Astrocyte (in vitro differentiated cells and primary cell): Measurements from ENCODE around the gene SEPTIN3.

Experiments used
- EZH2 ChIP-seq: IDR thresholded peaks from 2 replicates; pipeline ENCODE4 v1.6.1; 2012; ENCODE audit warnings: mild to moderate bottlenecking, low read length, inconsistent platforms; ENCODE audit not compliant: insufficient read depth
- TF ChIP-seq, protein P1 (sequence below): IDR thresholded peaks from 2 replicates; pipeline ENCODE4 v1.5.1; 2011; ENCODE audit warnings: low read depth, mild to moderate bottlenecking, inconsistent platforms, low read length, moderate library complexity; ENCODE audit not compliant: insufficient read depth

DNA sequence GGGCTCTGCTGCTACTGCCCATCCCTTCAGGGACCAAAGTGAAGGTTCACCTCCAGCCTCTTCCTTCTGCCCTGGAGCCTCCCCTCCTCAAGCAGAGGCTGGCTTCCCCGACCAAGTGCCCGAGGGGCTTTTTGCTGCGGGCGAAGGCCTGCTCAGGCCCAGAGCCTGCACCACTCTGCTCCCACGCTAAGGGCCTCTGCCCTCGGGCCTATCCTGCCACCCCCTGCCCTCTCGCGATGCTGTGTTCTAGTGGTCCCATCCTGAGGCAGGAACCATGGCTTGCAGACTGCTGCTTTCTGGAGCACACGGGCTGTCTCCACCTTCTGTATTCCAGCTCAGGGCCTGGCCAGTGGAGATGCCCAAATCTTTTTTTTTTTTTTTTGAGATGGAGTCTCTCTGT lies 33.7 kb upstream of the SEPTIN3 start:
- TF ChIP-seq EZH2 = no peak
- TF ChIP-seq, protein P1, sequence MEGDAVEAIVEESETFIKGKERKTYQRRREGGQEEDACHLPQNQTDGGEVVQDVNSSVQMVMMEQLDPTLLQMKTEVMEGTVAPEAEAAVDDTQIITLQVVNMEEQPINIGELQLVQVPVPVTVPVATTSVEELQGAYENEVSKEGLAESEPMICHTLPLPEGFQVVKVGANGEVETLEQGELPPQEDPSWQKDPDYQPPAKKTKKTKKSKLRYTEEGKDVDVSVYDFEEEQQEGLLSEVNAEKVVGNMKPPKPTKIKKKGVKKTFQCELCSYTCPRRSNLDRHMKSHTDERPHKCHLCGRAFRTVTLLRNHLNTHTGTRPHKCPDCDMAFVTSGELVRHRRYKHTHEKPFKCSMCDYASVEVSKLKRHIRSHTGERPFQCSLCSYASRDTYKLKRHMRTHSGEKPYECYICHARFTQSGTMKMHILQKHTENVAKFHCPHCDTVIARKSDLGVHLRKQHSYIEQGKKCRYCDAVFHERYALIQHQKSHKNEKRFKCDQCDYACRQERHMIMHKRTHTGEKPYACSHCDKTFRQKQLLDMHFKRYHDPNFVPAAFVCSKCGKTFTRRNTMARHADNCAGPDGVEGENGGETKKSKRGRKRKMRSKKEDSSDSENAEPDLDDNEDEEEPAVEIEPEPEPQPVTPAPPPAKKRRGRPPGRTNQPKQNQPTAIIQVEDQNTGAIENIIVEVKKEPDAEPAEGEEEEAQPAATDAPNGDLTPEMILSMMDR = no peak
